Hepatocyte (in vitro differentiated cells): ENCODE data around the gene AMY1A. TPM values are rescaled to one million over a fixed set of nuclear protein-coding genes. Genes with fewer than 3 reads are reported as not detected.
"Not testable (repeated sequence)": the region's sequence is repeated elsewhere in the genome, so short reads cannot be mapped to it uniquely, and the experiment has no call there.

ENCODE experiments used
- DNase-seq: peaks from one replicate; pipeline ENCODE4 v3.0.0-alpha.2; 2016; ENCODE audit warnings: low spot score
- H2AFZ ChIP-seq: fragments of 200-600 bp; sonication (generic); 2 replicates; pipeline ENCODE4 v1.6.0; 2016; ENCODE audit warnings: antibody characterized with exemption, mild to moderate bottlenecking
- H3K27ac ChIP-seq: fragments of 200-600 bp; sonication (generic); 2 replicates; pipeline ENCODE4 v1.5.1; 2016; ENCODE audit warnings: mild to moderate bottlenecking
- H3K27me3 ChIP-seq: fragments of 200-600 bp; sonication (generic); 2 replicates; pipeline ENCODE4 v1.6.1; 2016
- H3K36me3 ChIP-seq: fragments of 200-600 bp; sonication (generic); replicated peaks from 2 replicates; pipeline ENCODE4 v1.5.1; 2016; ENCODE audit warnings: low read depth; ENCODE audit not compliant: insufficient read depth
- H3K4me1 ChIP-seq: fragments of 200-600 bp; sonication (generic); 2 replicates; pipeline ENCODE4 v1.5.1; 2016; ENCODE audit warnings: mild to moderate bottlenecking, moderate library complexity; ENCODE audit not compliant: insufficient read depth
- H3K4me2 ChIP-seq: fragments of 200-600 bp; sonication (generic); 2 replicates; pipeline ENCODE4 v1.6.0; 2016
- H3K4me3 ChIP-seq: fragments of 200-600 bp; sonication (generic); 2 replicates; pipeline ENCODE4 v1.5.1; 2016; ENCODE audit warnings: mild to moderate bottlenecking
- H3K79me2 ChIP-seq: fragments of 200-600 bp; sonication (generic); 2 replicates; pipeline ENCODE4 v1.6.0; 2017; ENCODE audit warnings: mild to moderate bottlenecking
- H3K9me2 ChIP-seq: fragments of 200-600 bp; sonication (generic); replicated peaks from 2 replicates; pipeline ENCODE4 v1.6.0; 2017; ENCODE audit warnings: mild to moderate bottlenecking; ENCODE audit not compliant: insufficient read depth
- H3K9me3 ChIP-seq: fragments of 200-600 bp; sonication (generic); 2 replicates; pipeline ENCODE4 v1.5.1; 2016; ENCODE audit warnings: low read depth, mild to moderate bottlenecking
- H4K20me1 ChIP-seq: fragments of 200-600 bp; sonication (generic); 2 replicates; pipeline ENCODE4 v1.6.0; 2016; ENCODE audit warnings: mild to moderate bottlenecking; ENCODE audit not compliant: insufficient read depth, poor library complexity, severe bottlenecking
- WGBS: methylation state at CpG from one replicate; pipeline ENCODE4 v1.1.6; 2016; ENCODE audit warnings: low lambda C conversion rate; ENCODE audit errors: missing lambda C conversion rate; 5-methylcytosine and 5-hydroxymethylcytosine counted together
- polyA plus RNA-seq: library from polyadenylated mRNA; unstranded; fragments of >200 nt; fragmentation: Nextera tagmentation; extraction: Ambion mirVana; gene quantifications from 2 replicates; pipeline ENCODE4 v1.2.1, GENCODE V29; 2016
- total RNA-seq: library from RNA; depleted of rRNA; stranded (reverse); fragments of >200 nt; gene quantifications from 2 replicates; pipeline ENCODE4 v1.2.3, GENCODE V29; 2014

Gene AMY1A
- total and polyA plus RNA-seq, 2 experiments from 2014 or later = not detected

DNA sequence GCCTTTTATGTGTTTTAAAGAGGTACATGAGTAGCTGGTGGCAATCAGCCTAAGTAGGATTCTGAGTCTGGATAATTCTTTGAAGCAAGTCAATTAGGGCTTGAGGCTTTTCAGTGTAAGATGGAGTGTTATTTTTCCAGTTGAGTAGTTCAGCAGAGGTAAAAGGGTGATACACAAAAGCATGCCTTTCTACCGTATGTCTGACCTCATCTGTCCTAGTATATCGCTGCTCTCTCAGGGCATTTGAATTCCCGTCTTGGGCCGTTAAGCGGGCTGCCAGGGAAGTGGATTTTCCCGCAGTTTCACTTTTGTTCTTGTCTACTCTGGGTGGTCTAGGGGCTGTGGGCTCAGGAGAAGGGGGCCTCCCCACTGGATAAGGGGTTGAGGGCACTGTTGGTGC, 1.4 kb upstream of the AMY1A start:
- H3K36me3 ChIP-seq, H3K4me2 ChIP-seq, H3K4me3 ChIP-seq, H3K27me3 ChIP-seq, H4K20me1 ChIP-seq, H3K27ac ChIP-seq, H3K9me2 ChIP-seq, DNase-seq, H3K79me2 ChIP-seq, H2AFZ ChIP-seq, H3K4me1 ChIP-seq, H3K9me3 ChIP-seq: not testable (repeated sequence)
- no CpG with 5 or more reads among the region's 6 CpGs for WGBS

GRCh38 chr1:103676335-103676734, 20.8 kb downstream of the AMY1A start:
- H3K9me2 ChIP-seq, H3K4me3 ChIP-seq, H4K20me1 ChIP-seq, H3K27me3 ChIP-seq, H3K4me2 ChIP-seq, H2AFZ ChIP-seq, H3K36me3 ChIP-seq, H3K27ac ChIP-seq, H3K9me3 ChIP-seq, H3K4me1 ChIP-seq, H3K79me2 ChIP-seq, DNase-seq: not testable (repeated sequence)
- WGBS = no CpG with 5 or more reads among the region's 3 CpGs

DNA sequence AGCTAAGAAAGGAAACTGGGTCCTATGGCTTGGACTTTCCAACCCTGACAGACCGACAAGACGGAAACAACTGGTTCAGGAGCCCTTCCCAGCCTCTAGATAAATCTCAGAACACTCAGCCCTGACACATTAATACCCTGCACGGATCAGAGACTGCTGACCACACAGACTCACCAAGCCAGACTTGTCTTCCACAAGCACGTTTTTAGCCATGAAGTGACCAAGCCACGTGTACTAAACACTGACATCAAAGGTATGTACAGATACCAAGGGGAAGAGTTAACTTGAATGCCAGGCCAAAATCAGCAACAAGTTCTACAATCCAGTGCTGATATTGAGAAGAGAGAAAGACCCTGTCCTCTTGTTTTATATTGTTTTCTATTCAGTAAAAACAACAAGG, 40.5 kb downstream of the AMY1A start, which contains the start of gene AMY1B:
AMY1B (minus strand) TSS at position 101 of the 400 bp plus-strand sequence. CDS start 571 bp downstream, outside the sequence.
- not testable (repeated sequence) for DNase-seq, H4K20me1 ChIP-seq, H3K4me1 ChIP-seq, H3K27me3 ChIP-seq, H3K9me3 ChIP-seq, H3K36me3 ChIP-seq, H3K27ac ChIP-seq, H3K4me3 ChIP-seq, H3K79me2 ChIP-seq, H2AFZ ChIP-seq, H3K4me2 ChIP-seq, H3K9me2 ChIP-seq
- WGBS = no CpG with 5 or more reads among the region's 5 CpGs

GRCh38 chr1:103697430-103697829, 41.9 kb downstream of the AMY1A start:
- not testable (repeated sequence) for H2AFZ ChIP-seq, DNase-seq, H3K27ac ChIP-seq, H3K9me3 ChIP-seq, H3K4me3 ChIP-seq, H3K9me2 ChIP-seq, H3K27me3 ChIP-seq, H3K79me2 ChIP-seq, H3K36me3 ChIP-seq, H3K4me1 ChIP-seq, H3K4me2 ChIP-seq, H4K20me1 ChIP-seq
- WGBS = no CpG with 5 or more reads among the region's 6 CpGs

- H3K27me3 ChIP-seq, H2AFZ ChIP-seq, H3K4me1 ChIP-seq, H3K4me2 ChIP-seq, DNase-seq, H3K9me3 ChIP-seq, H3K79me2 ChIP-seq, H3K27ac ChIP-seq, H3K4me3 ChIP-seq, H3K36me3 ChIP-seq, H3K9me2 ChIP-seq, H4K20me1 ChIP-seq: not testable (repeated sequence)
- no CpG with 5 or more reads among the region's 4 CpGs for WGBS
Observed at GRCh38 chr1:103700669-103701068, 45.1 kb downstream of the AMY1A start.

GRCh38 chr1:103701256-103701655, 45.7 kb downstream of the AMY1A start:
- not testable (repeated sequence) for H3K27ac ChIP-seq, H3K4me2 ChIP-seq, H3K36me3 ChIP-seq, H3K79me2 ChIP-seq, H3K9me3 ChIP-seq, H2AFZ ChIP-seq, H3K27me3 ChIP-seq, H4K20me1 ChIP-seq, H3K4me1 ChIP-seq, DNase-seq, H3K9me2 ChIP-seq, H3K4me3 ChIP-seq
- WGBS = no CpG with 5 or more reads among the region's 4 CpGs

- H3K36me3 ChIP-seq, H4K20me1 ChIP-seq, H2AFZ ChIP-seq, H3K9me2 ChIP-seq, H3K79me2 ChIP-seq, H3K27ac ChIP-seq, H3K4me3 ChIP-seq, H3K4me2 ChIP-seq, H3K4me1 ChIP-seq, H3K9me3 ChIP-seq, H3K27me3 ChIP-seq, DNase-seq: not testable (repeated sequence)
- no CpG with 5 or more reads among the region's 3 CpGs for WGBS
Observed at GRCh38 chr1:103707670-103708069, 52.1 kb downstream of the AMY1A start.

- not testable (repeated sequence) for H3K9me3 ChIP-seq, H3K4me1 ChIP-seq, H3K4me3 ChIP-seq, DNase-seq, H3K27me3 ChIP-seq, H2AFZ ChIP-seq, H3K27ac ChIP-seq, H3K4me2 ChIP-seq, H3K79me2 ChIP-seq, H4K20me1 ChIP-seq, H3K9me2 ChIP-seq, H3K36me3 ChIP-seq
- no CpG with 5 or more reads among the region's 3 CpGs for WGBS
Observed at GRCh38 chr1:103710381-103710780, 54.8 kb downstream of the AMY1A start.
